GM12892 (cell line): ENCODE data around the gene ZBTB32.
A peak's percentile ranks its signal among the peaks of the same experiment; 100 is the strongest.
"Not testable (repeated sequence)": the region's sequence is repeated elsewhere in the genome, so short reads cannot be mapped to it uniquely, and the experiment has no call there.

Source experiments
- DNase-seq: peaks from one replicate; pipeline ENCODE4 v3.0.0; 2011; ENCODE audit not compliant: insufficient read length
- FAIRE-seq: peaks from 2 replicates; lab custom pipeline; 2011; peaks lifted over from hg19 to GRCh38; lab: Jason Lieb, UNC
- POLR2A ChIP-seq: IDR thresholded peaks from 2 replicates; pipeline ENCODE4 v1.6.1; 2011; ENCODE audit warnings: low read depth, low read length, control low read depth
- POLR2AphosphoS5 ChIP-seq: IDR thresholded peaks from 2 replicates; pipeline ENCODE4 v1.6.1; 2011; ENCODE audit warnings: low read depth, low read length, control low read depth
- TAF1 ChIP-seq: IDR thresholded peaks from 2 replicates; pipeline ENCODE4 v1.6.1; 2011; ENCODE audit warnings: low read depth, mild to moderate bottlenecking, control low read depth, low read length, borderline replicate concordance

The ZBTB32 gene

DNA sequence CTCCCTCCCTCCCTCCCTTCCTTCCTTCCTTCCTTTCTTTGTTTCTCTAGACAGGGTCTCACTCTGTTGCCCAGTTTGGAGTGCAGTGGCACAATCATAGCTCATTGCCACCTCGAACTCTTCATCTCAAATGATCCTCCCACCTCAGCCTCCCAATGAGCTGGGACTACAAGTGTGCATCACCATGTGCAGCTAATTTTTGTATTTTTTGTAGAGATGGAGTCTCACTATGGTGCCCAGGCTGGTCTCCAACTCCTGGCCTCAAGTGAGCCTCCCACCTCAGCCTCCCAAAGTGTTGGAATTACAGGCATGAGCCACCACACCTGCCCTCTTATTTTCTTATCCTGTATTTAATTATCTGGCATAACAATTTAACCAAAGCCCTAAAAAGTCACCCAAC lies 33.7 kb upstream of the ZBTB32 start:
- no peak for TF ChIP-seq POLR2AphosphoS5
- TF ChIP-seq POLR2A, result no peak
- no peak for TF ChIP-seq TAF1
- no peak for FAIRE-seq
- DNase-seq, result no peak

DNA sequence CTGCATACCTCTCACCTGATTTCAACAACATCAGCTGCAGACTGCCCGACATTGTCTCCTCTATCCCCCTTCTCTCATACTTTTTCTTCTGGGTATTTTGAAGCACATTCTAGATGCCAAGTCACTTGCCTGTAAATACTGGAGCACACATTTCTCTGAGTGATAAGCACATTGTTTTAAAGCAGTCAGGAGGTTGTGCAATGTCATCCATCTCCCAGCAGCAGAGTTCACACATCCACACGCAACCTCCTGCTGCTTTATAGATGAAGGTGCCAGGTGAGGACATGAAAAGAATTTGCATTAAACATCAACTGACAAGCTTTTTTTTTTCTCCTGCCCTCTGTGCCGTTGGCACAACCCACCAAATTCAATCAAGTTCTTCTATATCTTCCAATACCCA lies 32.5 kb upstream of the ZBTB32 start:
- no peak for TF ChIP-seq TAF1
- TF ChIP-seq POLR2A, result no peak
- no peak for TF ChIP-seq POLR2AphosphoS5
- no peak for DNase-seq
- no peak for FAIRE-seq

DNA sequence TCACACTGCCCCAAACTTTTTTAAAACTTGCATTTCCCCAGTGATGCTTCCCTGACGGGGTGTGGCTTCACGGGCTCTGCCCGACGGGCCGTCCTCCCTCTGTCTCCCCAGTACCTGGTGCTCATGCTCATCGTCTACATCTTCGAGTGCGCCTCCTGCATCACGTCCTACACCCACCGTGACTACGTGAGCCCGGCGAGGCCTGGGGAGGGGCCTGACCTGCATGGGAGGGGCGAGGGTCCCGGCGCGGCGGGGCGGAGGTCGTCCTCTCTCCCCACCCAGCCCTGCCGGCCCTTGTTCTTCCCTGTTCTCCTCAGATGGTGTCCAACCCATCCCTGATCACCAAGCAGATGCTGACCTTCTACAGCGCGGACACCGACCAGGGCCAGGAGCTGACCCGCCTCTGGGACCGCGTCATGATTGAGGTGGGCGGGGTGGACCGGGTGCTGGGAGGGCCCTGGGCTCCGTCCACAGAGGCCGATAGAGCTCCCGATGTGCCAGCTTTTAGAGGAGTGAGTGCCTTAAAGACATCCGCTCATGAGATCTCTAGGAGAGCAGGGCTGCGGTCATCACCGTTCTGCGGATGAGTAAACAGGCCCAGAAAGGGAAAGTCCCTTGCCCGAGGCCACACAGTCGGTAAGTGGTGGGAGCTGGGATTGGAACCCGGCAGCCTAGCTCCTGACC lies 31.1 kb upstream of the ZBTB32 start:
- DNase-seq (peak; percentile 49), FAIRE-seq (peak; percentile 82)

DNA sequence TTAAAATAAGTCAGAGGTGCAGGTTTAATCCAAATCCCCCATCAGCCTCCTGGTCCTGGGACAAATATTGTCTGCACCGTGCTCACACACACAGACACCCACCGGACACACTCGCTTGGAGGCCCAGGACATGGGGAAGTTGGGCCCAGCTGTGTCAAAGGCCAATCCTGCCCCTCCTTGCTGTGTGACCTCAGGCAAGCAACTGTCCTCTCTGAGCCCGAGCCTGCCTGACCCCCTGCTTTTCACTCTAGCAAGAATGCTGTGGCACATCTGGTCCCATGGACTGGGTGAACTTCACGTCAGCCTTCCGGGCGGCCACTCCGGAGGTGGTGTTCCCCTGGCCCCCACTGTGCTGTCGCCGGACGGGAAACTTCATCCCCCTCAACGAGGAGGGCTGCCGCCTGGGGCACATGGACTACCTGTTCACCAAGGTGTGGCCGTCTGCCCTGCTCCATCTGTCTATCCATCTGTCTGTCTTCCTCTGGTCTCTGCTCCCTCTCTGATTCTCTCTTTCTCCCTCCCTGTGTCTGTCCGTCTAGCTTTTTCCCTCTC lies 28.7 kb upstream of the ZBTB32 start:
- FAIRE-seq (no peak), DNase-seq (no peak)
- TF ChIP-seq POLR2A, result no peak
- no peak for TF ChIP-seq TAF1
- no peak for TF ChIP-seq POLR2AphosphoS5

More for the DNA sequence above, 31.1 kb upstream of the ZBTB32 start:
- TF ChIP-seq POLR2A (no peak), POLR2AphosphoS5 (no peak), TAF1 (no peak)

DNA sequence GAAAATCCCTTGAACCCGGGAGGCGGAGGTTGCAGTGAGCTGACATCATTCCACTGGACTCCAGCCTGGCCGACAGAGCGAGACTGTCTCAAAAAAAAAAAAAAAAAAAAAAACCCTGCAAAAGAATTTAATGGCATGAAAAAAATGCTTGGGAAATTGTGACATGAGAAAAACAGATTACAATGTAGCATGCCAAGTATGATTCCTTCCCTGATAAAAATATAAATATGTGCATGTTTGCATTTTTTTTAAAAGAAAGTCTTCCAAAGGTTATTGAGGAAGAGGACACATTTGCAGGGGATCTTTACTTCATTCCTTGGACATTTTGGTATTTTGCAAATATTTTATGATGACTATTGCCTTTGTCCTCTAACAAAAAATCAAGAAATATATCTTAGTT lies 14.5 kb upstream of the ZBTB32 start:
- TF ChIP-seq TAF1 (no peak), POLR2AphosphoS5 (no peak), POLR2A (no peak)
- FAIRE-seq, result no peak
- DNase-seq, result no peak

DNA sequence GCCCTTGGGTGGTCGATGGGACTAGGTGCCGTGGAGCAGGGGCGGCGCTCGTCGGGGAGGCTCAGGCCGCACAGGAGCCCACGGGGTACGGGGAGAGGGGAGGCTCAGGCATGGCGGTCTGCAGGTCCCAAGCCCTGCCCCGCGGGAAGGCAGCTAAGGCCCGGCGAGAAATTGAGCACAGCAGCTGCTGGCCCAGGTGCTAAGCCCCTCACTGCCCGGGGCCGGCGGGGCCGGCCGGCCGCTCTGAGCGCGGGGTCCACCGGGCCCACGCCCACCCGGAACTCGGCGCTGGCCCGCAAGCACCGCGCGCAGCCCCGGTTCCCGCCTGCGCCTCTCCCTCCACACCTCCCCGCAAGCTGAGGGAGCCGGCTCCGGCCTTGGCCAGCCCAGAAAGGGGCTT lies 13.3 kb upstream of the ZBTB32 start:
- FAIRE-seq, DNase-seq: not testable (repeated sequence)

DNA sequence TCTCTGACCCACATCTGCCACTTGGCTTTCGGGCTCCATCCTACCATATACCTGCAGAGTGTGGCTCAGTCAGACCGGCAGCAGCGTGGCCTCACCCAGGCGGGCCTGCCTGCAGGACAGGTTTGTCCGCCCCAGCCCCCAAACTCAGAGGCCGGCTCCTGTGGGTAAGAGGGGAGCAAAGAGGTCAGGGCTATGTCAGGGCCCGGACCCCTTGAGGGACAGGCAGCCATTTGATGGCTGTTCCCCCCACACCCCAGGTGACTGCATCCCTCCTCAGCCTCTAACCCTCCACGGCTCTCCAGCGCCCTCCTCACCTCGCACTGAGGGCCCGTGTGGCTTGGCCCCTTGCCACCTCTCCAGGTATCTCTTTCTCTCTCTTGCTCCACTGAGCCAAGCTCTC lies 12.3 kb upstream of the ZBTB32 start:
- no peak for FAIRE-seq
- TF ChIP-seq TAF1, result no peak
- TF ChIP-seq POLR2A, result no peak
- no peak for TF ChIP-seq POLR2AphosphoS5
- no peak for DNase-seq

DNA sequence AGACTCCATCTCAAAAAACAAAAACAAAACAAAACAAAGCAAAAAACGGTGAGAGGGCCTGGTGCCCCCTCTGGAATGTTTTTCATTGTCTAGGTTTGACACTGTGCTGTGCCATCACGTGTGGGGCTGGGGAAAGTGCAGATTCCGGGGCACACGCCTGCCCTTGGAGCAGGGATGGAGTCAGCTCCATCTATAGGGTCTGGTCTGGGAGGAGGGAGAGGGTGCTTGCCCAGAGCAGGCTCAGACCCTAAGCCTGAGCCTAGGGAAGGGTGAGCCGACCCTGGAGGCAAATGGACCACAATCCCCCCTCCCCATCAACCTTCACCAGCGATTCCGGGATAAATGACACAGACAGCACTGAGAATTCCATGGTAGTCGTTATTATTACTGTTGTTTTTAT lies 10.9 kb upstream of the ZBTB32 start:
- no peak for TF ChIP-seq TAF1
- TF ChIP-seq POLR2A, result no peak
- TF ChIP-seq POLR2AphosphoS5, result no peak
- FAIRE-seq, result no peak
- no peak for DNase-seq

DNA sequence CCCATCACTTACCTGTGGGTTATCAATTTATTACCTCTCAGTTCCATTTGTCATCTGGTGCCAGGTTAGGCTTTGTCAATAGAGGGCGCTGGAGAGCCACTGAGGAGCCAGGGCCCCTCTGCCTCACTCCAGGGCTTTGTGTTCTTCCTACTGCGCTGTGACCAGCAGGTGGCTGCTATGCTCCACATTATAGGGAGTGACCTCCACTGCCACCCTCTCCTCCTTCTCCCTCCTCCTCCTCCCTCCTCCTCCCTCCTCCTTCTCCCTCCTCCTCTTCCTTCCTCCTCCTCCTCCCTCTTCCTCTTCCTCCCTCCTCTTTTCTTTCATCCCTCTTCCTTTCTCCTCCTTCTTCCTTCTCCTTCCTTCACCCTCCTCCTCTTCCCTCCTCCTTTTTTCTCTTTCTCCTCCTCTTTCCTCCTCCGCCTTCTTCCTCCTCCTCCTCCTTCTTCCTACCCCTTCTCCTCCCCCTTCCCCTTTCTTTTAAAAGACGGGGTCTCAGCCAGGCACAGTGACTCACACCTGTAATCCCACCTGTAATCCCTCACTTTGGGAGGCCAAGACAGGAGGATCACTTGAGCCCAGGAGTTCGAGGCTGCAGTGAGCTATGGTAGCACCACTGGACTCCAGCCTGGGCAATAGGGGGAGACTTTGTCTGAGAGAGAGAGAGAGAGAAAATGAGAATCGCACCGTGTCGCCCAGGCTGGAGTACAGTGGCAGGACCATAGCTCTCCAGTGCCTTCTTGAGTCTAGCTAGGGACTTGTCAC lies 10.3 kb upstream of the ZBTB32 start:
- DNase-seq (peak; percentile 74), FAIRE-seq (peak; percentile 99)
- no peak for TF ChIP-seq TAF1
- TF ChIP-seq POLR2A, result no peak
- TF ChIP-seq POLR2AphosphoS5, result no peak

DNA sequence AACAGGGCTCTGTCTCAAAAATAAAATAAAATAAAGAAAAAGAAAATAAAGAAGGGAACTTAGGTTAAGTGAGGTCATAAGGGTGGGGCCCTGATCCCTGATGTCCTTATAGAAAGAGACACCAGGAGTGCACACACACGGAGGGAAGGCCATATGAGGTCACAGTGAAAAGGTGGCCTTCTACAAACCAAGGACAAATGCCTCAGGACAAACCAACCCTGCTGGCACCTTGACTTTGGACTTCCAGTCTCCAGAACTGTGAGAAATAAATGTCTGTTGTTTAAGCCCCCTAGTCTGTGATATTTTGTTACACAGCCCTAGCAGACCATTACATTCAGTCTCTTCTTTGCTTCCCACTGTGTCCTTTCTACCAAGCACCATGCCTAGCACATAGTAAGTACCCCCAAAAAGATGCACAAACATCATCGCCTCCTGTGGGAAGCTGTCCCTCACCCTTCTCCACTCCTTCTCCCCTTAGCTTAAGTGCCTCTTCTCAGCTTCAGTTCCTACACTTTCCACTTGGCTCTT lies 8.4 kb upstream of the ZBTB32 start:
- FAIRE-seq (peak; percentile 58), DNase-seq (no peak)
- TF ChIP-seq TAF1 (no peak), POLR2A (no peak), POLR2AphosphoS5 (no peak)

DNA sequence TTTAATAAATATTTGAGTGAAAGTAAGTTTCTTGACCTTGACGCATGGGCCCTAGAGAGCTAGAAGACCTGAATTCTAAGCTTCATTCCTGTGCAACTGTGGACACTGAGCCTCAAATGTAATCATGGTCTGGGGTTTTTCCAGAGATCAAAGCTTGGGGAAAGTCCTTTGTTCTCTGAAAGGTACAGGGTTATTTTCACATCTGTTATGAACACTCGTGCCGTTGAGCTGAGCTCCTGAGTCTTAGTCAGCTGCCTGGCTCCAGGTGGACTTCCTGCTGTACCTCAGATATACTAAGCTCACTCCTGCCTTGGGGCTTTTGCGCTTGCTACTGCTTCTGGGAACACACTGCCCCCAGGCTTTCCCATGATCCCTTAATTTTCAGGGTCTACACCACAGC lies 7.5 kb upstream of the ZBTB32 start:
- TF ChIP-seq TAF1, result no peak
- no peak for TF ChIP-seq POLR2AphosphoS5
- TF ChIP-seq POLR2A, result no peak
- no peak for DNase-seq
- peak; percentile 82 for FAIRE-seq
